NT2/D1 (cell line): ENCODE measurements around the gene SRL.

ENCODE experiments used
- YY1 ChIP-seq: IDR thresholded peaks from 2 replicates; pipeline ENCODE4 v1.6.1; 2011; ENCODE audit not compliant: insufficient read length, insufficient read depth
- ZNF274 ChIP-seq: IDR thresholded peaks from 2 replicates; pipeline ENCODE4 v1.6.1; 2011; ENCODE audit warnings: mild to moderate bottlenecking, low read depth, low read length

GRCh38 chr16:4233431-4233830 is 8.4 kb downstream of the SRL start:
- TF ChIP-seq YY1: no peak
- no peak for TF ChIP-seq ZNF274
